Cardiac septum (tissue), 1 donor: ENCODE data around the gene RPS6KA5. TPM values are rescaled to one million over a fixed set of nuclear protein-coding genes. Genes with fewer than 3 reads are reported as not detected.
"Not testable (repeated sequence)": the region's sequence is repeated elsewhere in the genome, so short reads cannot be mapped to it uniquely, and the experiment has no call there.

Experiments
- DNase-seq: peaks from one replicate; pipeline ENCODE4 v3.0.0-alpha.2; 2020; ENCODE audit warnings: low spot score
- intact Hi-C: fragments of 100-400 bp; cut with DNase I; formaldehyde crosslinking; loops from one replicate; pipeline ENCODE4 v1.14.0; 2022
- total RNA-seq: library from RNA; stranded (reverse); fragmentation: NEBNext Ultra II Directional; extraction: Animal tissue kit (Norgen Biotek cat#: 25700); gene quantifications from one replicate; pipeline ENCODE4 v1.2.1, GENCODE V29; 2021
- donor health status: DM: no; HTN: no; CAD: no.

RPS6KA5 gene
- total RNA-seq, 1 donor from 2014 or later, result 3.8 TPM

- intact Hi-C loops, result loop anchor here (10.0 kb wide), 1 partner anchor 433 kb away; the partner anchor contains the start of gene CALM1
- peak; percentile 98 for DNase-seq
Observed at GRCh38 chr14:90827919-90828610, 232.4 kb downstream of the RPS6KA5 start.

GRCh38 chr14:90823542-90823941 lies 236.9 kb downstream of the RPS6KA5 start:
- intact Hi-C loops, result loop anchor here (10.0 kb wide), 1 partner anchor 429 kb away; the partner anchor contains the start of gene CALM1
- DNase-seq, result not testable (repeated sequence)

GRCh38 chr14:90820958-90821357 lies 239.5 kb downstream of the RPS6KA5 start:
- no peak for DNase-seq
- intact Hi-C loops, result loop anchor here (10.0 kb wide), 1 partner anchor 426 kb away; the partner anchor contains the start of gene CALM1

DNA sequence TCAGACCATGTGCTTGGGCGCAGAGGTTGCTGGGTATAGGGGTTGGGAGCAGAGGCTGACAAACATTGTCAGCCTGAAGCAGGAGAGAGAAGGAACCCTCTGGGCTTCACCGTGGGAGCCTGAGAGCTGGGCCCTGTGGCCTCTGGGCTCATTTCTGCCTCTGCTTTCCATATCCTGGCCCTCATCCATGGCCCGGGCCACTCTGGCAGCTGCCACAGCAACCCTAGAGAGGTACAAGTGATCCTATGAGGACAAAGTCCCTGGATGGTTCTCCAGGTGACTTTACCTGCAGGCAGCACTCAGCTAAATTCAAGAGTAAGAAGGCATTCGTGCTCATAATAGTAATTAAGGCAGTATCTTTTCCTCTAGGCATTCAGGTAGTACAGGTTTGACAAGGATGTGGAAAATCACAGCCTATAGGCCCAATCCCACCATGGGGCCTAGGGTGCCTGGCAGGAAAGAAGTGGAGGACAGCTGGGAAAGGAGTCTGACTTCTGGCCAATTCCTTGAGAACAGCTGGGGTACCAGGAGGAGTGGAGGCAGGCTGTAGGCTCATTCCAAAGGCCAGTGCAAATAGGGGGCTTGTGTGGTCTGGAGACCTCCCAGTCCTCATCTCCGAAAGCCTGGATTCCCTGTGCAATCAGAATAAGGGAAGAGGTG lies 240.6 kb downstream of the RPS6KA5 start:
- intact Hi-C loops, result loop anchor here (5.0 to 10.0 kb wide), 2 partner anchors 103 to 425 kb away; partner anchors contain the start of gene CALM1
- DNase-seq, result no peak

DNA sequence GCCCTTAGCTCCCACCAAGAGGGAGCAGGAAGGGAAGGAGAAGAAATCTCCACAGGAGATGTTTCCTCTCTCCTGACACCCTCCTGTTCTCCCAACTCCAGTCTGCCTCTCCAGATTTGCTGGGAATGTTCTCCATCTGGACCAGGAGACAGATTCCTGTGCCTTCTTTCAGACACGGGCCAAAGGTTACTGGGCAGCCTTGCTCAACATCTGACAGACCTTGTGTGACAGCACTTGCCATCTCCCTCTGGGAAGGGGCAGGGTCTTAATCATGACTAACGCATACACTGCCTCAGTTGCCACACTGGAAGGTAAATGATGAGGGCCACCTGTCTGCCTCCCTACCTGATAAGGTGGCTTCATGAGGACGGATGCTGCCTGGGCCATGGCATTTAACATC lies 241.7 kb downstream of the RPS6KA5 start:
- intact Hi-C loops, result loop anchor here (5.0 kb wide), 1 partner anchor 101 kb away; no protein-coding TSS in a partner anchor
- DNase-seq, result no peak

- intact Hi-C loops, result loop anchor here (1.0 to 5.0 kb wide), 2 partner anchors 58 to 100 kb away; no protein-coding TSS in a partner anchor
- DNase-seq, result no peak
Observed at GRCh38 chr14:90816681-90817436, 243.6 kb downstream of the RPS6KA5 start.

DNA sequence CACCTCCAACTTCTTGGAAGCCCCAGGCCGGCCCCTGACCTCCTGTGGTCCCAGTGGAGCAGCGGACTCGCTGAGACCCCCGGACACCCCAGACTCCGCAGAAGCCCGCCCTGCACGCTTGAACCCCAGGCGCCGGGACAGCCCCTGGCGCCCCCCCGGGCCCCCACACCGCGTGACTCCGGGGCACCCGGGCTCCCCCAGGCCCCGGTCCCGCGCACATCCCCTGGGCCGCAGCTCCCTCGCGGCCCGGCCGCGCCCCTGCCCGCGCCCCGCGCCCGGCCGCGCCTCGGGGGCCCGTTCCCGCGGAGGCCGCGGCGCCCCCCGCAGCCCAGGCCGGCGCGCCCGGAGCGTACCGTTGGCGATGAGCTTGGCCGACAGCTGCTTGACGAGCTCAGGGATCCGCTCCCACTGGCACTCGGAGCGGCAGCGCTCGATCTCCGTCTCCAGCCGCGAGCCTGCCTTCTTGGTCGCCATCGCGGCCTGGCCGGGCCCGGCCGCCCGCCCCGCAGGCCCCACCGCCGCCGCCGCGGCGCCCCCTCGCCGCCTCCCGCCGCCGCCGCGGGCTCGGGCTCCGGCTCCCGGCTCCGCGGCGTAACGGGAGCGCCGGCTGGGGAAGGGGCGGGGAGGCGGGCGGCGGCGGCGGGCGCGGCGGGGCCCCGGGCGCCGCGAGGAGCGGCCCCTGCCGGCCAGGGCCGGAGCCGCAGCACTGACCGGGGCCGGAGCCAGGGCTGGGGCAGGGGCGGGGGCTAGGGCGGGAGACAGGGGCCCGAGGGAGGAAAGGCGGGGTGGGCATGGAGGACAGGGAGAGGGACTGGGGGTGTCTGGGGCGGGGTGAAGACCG lies 244.4 kb downstream of the RPS6KA5 start, which contains the start of gene TTC7B:
TTC7B (minus strand) TSS at position 609 of the 841 bp plus-strand sequence; CDS start at position 474, 135 bp downstream.
- intact Hi-C loops, result loop anchor here (1.0 to 5.0 kb wide), 2 partner anchors 57 to 99 kb away; no protein-coding TSS in a partner anchor
- no peak for DNase-seq

GRCh38 chr14:90815572-90815821 lies 244.9 kb downstream of the RPS6KA5 start:
- no peak for DNase-seq
- intact Hi-C loops, result loop anchor here (5.0 kb wide), 1 partner anchor 98 kb away; no protein-coding TSS in a partner anchor

DNA sequence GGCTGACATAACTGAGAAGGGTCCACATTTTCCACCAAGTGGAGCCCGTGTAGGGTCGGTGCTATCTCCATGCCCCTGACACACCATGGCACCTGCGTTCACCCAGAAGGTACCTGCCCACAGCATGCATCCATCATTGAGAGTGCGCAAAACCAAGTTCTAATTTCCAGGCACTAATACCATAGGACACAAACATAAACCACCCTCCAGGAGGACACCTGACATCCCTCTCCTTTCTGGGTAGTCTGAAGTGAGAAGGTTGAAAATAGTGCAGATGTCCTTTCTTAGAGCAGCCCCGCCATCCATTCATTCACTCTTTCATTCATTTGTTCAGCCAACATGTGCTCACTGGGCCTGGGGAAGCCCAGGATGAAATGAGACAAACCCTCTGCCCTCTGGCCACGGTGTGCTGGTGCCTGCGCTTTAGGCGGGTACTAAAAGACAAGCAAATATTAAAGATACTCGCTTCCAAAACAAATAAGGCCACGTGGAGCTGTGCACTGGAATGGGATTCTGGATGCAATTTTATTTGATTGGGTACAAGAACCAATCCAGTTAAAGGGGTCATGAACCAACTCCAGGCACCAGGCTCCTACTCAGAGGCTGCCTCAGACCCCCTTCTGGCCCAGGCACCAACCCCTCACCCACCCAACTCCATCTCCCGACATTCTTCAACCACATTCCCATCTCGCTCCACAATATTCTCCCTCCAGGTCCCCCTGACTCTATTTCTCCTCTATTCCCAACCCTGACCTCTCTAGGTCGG lies 245.5 kb downstream of the RPS6KA5 start:
- intact Hi-C loops, result loop anchor here (5.0 kb wide), 1 partner anchor 98 kb away; no protein-coding TSS in a partner anchor
- no peak for DNase-seq

- no peak for DNase-seq
- intact Hi-C loops, result no loop called here
Observed at GRCh38 chr14:90813442-90813841, 247.0 kb downstream of the RPS6KA5 start.

DNA sequence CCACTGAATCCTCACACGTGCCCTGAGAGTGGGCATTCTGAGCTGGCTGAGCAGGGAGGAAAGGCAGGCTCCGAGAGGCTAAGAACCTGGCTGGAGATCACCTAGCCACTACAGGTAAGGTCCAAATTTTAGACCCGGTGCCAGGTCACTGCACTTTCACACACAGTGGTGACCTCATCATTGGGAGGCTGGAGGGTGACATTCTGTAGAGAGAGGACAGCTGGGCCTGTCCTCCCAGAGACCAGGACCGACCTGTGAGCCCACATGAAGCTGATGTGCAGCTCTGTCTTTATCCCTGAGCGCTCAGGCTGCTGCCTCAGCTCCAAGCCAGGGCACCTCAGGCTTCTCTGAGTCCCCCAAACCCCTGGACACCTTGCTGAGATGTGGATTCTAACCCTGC lies 248.3 kb downstream of the RPS6KA5 start:
- intact Hi-C loops, result no loop called here
- no peak for DNase-seq

- no peak for DNase-seq
- intact Hi-C loops, result no loop called here
Observed at GRCh38 chr14:90811641-90812040, 248.8 kb downstream of the RPS6KA5 start.

DNA sequence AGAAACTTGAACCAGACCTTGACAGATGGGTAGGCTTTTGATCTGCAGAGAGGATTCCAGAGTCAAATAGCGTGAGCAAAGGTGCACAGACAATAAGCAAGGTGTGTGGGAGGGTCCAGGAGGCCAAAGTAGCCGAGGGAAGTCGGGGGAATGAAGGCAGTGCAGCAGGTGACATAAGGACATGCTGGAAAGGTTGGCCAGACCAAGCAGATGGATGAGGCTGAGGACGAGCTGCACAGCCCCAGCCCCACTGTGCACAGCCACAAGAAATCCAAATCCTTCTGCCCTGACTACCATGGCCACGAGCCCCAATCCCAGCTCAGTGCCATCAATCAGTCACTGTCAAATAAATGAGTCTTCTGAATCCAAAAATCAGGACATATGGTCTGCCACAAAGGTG lies 249.6 kb downstream of the RPS6KA5 start:
- intact Hi-C loops, result no loop called here
- no peak for DNase-seq

GRCh38 chr14:90809530-90810312 lies 250.7 kb downstream of the RPS6KA5 start:
- intact Hi-C loops, result no loop called here
- no peak for DNase-seq

DNA sequence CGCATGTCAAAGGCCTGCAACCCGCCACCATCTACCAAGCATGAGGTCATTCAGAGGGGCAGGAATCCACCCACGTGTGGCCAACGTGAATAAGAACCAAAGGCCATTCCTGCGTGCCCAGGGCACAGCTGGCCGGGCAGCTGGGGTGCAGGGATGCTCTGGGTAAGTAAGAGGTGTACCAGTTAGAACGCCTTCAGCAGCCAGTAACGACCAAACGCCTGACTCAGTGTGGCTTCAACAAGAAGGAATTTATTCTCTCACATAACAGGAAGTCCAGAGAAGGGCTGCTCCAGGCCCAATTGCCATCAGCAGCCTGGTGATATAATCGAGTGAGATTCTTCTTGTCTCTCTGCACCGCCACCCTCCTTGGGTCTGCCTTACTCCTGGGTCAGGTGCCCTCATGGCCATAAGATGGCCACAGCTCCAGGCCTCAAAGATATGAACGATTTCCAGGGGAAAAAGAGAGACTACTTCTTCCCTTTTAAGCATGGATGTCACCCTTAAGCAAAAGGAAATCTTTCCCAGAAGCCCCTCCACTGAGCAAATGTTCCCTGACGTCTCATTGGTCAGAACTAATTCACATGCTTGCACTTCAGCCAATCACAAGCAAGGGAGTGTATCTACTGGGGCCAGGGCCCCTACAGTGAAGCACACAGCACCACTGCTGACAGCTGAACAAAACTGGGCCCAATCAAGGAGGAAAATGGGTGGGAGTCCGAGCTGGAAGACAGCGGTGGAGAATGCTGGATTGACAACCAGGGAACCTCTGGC lies 251.5 kb downstream of the RPS6KA5 start:
- no peak for DNase-seq
- intact Hi-C loops, result no loop called here

GRCh38 chr14:90807060-90807459 lies 253.4 kb downstream of the RPS6KA5 start:
- intact Hi-C loops, result no loop called here

More at GRCh38 chr14:90807060-90807459, 253.4 kb downstream of the RPS6KA5 start:
- DNase-seq, result no peak
